ENCODE measurements around the gene JAKMIP2.

Gene JAKMIP2

GRCh38 chr5:147786142-147786541 lies 3.6 kb upstream of the JAKMIP2 start:
- no peak for DNase-seq

- no peak for DNase-seq
These were observed 1.8 kb upstream of the JAKMIP2 start for GRCh38 chr5:147784146-147784987.

GRCh38 chr5:147780924-147781573 lies 1.5 kb downstream of the JAKMIP2 start:
- no peak for DNase-seq

- DNase-seq, result no peak
These were observed 2.8 kb downstream of the JAKMIP2 start for GRCh38 chr5:147779694-147780093.

- no peak for DNase-seq
These were observed 5.5 kb downstream of the JAKMIP2 start for GRCh38 chr5:147776989-147777388.

GRCh38 chr5:147773587-147773986 lies 8.9 kb downstream of the JAKMIP2 start:
- DNase-seq, result no peak

GRCh38 chr5:147773139-147773538 lies 9.4 kb downstream of the JAKMIP2 start:
- DNase-seq, result no peak

GRCh38 chr5:147767048-147767447 lies 15.5 kb downstream of the JAKMIP2 start:
- DNase-seq, result no peak

GRCh38 chr5:147763791-147764525 lies 18.6 kb downstream of the JAKMIP2 start:
- DNase-seq, result no peak

- no peak for DNase-seq
These were observed 22.2 kb downstream of the JAKMIP2 start for GRCh38 chr5:147760086-147760875.

- no peak for DNase-seq
These were observed 23.1 kb downstream of the JAKMIP2 start for GRCh38 chr5:147759441-147759840.

- DNase-seq, result no peak
These were observed 26.0 kb downstream of the JAKMIP2 start for GRCh38 chr5:147756566-147756965.

GRCh38 chr5:147754372-147755122 lies 28.0 kb downstream of the JAKMIP2 start:
- DNase-seq, result no peak

GRCh38 chr5:147753765-147754164 lies 28.8 kb downstream of the JAKMIP2 start:
- no peak for DNase-seq

- DNase-seq, result no peak
These were observed 29.8 kb downstream of the JAKMIP2 start for GRCh38 chr5:147752666-147753290.

GRCh38 chr5:147752033-147752432 lies 30.5 kb downstream of the JAKMIP2 start:
- no peak for DNase-seq

- no peak for DNase-seq
These were observed 31.2 kb downstream of the JAKMIP2 start for GRCh38 chr5:147751156-147751830.

- no peak for DNase-seq
These were observed 32.5 kb downstream of the JAKMIP2 start for GRCh38 chr5:147750065-147750464.

- no peak for DNase-seq
These were observed 33.9 kb downstream of the JAKMIP2 start for GRCh38 chr5:147748590-147748989.

GRCh38 chr5:147746986-147747385 lies 35.5 kb downstream of the JAKMIP2 start:
- no peak for DNase-seq
